ENCODE data around the gene IRF5.

DNA sequence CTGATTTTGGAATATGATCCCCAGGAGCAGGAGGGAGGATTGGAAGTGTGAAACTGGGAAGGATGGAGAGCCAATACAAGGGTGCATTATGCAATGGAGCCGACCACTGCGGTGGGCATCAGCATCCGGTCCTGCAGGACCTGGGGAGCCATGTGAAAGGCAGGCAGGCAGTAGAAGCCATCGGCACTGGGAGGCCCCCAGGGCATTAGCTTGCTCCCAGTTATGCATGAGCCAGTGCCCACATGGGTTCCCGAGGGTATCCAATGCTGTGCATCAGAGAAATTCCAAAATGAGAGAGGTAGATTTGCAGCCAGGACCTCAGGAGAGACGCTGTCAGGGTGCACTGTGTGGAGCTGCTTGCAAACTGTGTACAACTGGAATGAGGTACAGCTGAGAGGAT, 18.5 kb upstream of the IRF5 start:
- TF ChIP-seq CTCF (conservative IDR thresholded peaks at IDR 0.05; ENCODE audit: low read depth, low read length) (no peak), EZH2 (IDR thresholded peaks at IDR 0.05; ENCODE audit: borderline replicate concordance, low read depth, low read length, poor library complexity, severe bottlenecking) (no peak)
